HepG2 (cell line): Measurements from ENCODE around the gene ALK. TPM values are rescaled to one million over a fixed set of nuclear protein-coding genes. Genes with fewer than 3 reads are reported as not detected.

Experiments used
- ATAC-seq: fragments of 200-7000 bp; cut with Tn5 transposase; 3 replicates; pipeline ENCODE4 v1.9.1; 2020; ENCODE audit warnings: mild to moderate bottlenecking, moderate library complexity
- BruUV-seq: library from RNA; stranded (reverse); fragments of 400-500 nt; replicated peaks from 2 replicates; lab custom pipeline; 2021; lab: Mats Ljungman, UMichigan
- CTCF ChIA-PET: fragments of 300-600 bp; formaldehyde crosslinking; extraction: SDS; loops from one replicate; lab custom pipeline; 2021; ENCODE audit warnings: low total read pairs, inconsistent platforms, low intra/inter-chr PET ratio; lab: Yijun Ruan, JAX
- POLR2A ChIA-PET: fragments of 350-600 bp; sonication (Branson Sonifier 250); formaldehyde crosslinking; loops from one replicate; lab custom pipeline; 2020; ENCODE audit warnings: antibody characterized with exemption, inconsistent platforms; lab: Yijun Ruan, JAX
- DNase-seq: peaks from one replicate; pipeline ENCODE4 v3.0.0-alpha.2; 2015; ENCODE audit warnings: low spot score
- FAIRE-seq: peaks from 3 replicates; lab custom pipeline; 2011; peaks lifted over from hg19 to GRCh38; lab: Jason Lieb, UNC
- H2AFZ ChIP-seq: one replicate; pipeline ENCODE4 v1.6.1; 2011; ENCODE audit warnings: low read length, inconsistent platforms
- H3K27ac ChIP-seq: fragments of 300-600 bp; 3 replicates; pipeline ENCODE4 v1.8.0; 2011; ENCODE audit warnings: mixed run types, mild to moderate bottlenecking, mixed read lengths, low read length, inconsistent platforms; ENCODE audit not compliant: insufficient read depth; ENCODE audit errors: extremely low read length
- H3K27me3 ChIP-seq, 2 experiments: fragments of 200-600 bp in 1 of 2; 2 replicates in 1 of 2; 3 replicates in 1 of 2; pipeline versions ENCODE4 v1.6.0 to v1.8.0; 2011; ENCODE audit warnings: low read length in 2 of 2, mild to moderate bottlenecking in 2 of 2, moderate library complexity in 2 of 2, inconsistent platforms in 1 of 2; ENCODE audit not compliant: insufficient read depth in 2 of 2, control insufficient read depth in 1 of 2
- H3K36me3 ChIP-seq, 2 experiments: fragments of 200-600 bp in 1 of 2; replicated peaks in 1 of 2; 2 replicates in 1 of 2; 3 replicates in 1 of 2; pipeline versions ENCODE4 v1.5.1 to v1.8.0; 2011; ENCODE audit warnings: low read length in 2 of 2, inconsistent platforms in 1 of 2; ENCODE audit not compliant: insufficient read depth in 2 of 2, control insufficient read depth in 1 of 2
- H3K4me1 ChIP-seq: 2 replicates; pipeline ENCODE4 v1.5.1; 2012; ENCODE audit warnings: low read length, inconsistent platforms; ENCODE audit not compliant: insufficient read depth
- H3K4me2 ChIP-seq: 2 replicates; pipeline ENCODE4 v1.6.0; 2011; ENCODE audit warnings: low read depth, low read length, inconsistent platforms
- H3K4me3 ChIP-seq, 3 experiments: fragments of 200-600 bp in 1 of 3; sonication (generic), shearing (Covaris generic) in 1 of 3; replicated peaks in 1 of 3; 2 replicates each; pipeline ENCODE4 v1.5.1; 2011 to 2016; ENCODE audit warnings: low read length in 3 of 3, inconsistent platforms in 2 of 3, low read depth in 2 of 3, mild to moderate bottlenecking in 2 of 3, control low read depth in 1 of 3, mixed read lengths in 1 of 3; ENCODE audit not compliant: insufficient read depth in 1 of 3
- H3K79me2 ChIP-seq: one replicate; pipeline ENCODE4 v1.6.1; 2011; ENCODE audit warnings: low read length, inconsistent platforms; ENCODE audit not compliant: insufficient read depth
- H3K9ac ChIP-seq: 2 replicates; pipeline ENCODE4 v1.6.0; 2011; ENCODE audit warnings: mild to moderate bottlenecking, low read depth, low read length, inconsistent platforms; ENCODE audit not compliant: insufficient read depth
- H3K9me3 ChIP-seq: 2 replicates; pipeline ENCODE4 v1.5.1; 2012; ENCODE audit warnings: mild to moderate bottlenecking, low read length
- H4K20me1 ChIP-seq: 2 replicates; pipeline ENCODE4 v1.6.0; 2011; ENCODE audit warnings: inconsistent platforms, mild to moderate bottlenecking, low read length, moderate library complexity; ENCODE audit not compliant: insufficient read depth
- AKAP8 ChIP-seq: sonication (generic); formaldehyde crosslinking; IDR thresholded peaks from 2 replicates; pipeline ENCODE4 v1.5.1; 2020; ENCODE audit warnings: mild to moderate bottlenecking, missing genetic modification reagents
- ELK4 ChIP-seq: sonication (generic); formaldehyde crosslinking; IDR thresholded peaks from 2 replicates; pipeline ENCODE4 v1.9.0; 2021; ENCODE audit warnings: missing genetic modification reagents, borderline replicate concordance
- MXI1 ChIP-seq: IDR thresholded peaks from 3 replicates; pipeline ENCODE4 v1.6.1; 2012; ENCODE audit warnings: low read depth, low read length, inconsistent platforms, borderline replicate concordance
- NAIF1 ChIP-seq: sonication (generic); formaldehyde crosslinking; IDR thresholded peaks from 2 replicates; pipeline ENCODE4 v1.5.0; 2020; ENCODE audit warnings: mild to moderate bottlenecking, missing genetic modification reagents, borderline replicate concordance
- NR0B2 ChIP-seq: sonication (generic); formaldehyde crosslinking; IDR thresholded peaks from 2 replicates; pipeline ENCODE4 v1.4.0; 2020; ENCODE audit warnings: mild to moderate bottlenecking, missing genetic modification reagents
- PATZ1 ChIP-seq: sonication (generic); formaldehyde crosslinking; IDR thresholded peaks from 2 replicates; pipeline ENCODE4 v1.4.0; 2020; ENCODE audit warnings: missing genetic modification reagents
- SP2 ChIP-seq: sonication (generic); formaldehyde crosslinking; IDR thresholded peaks from 2 replicates; pipeline ENCODE4 v1.5.1; 2020; ENCODE audit warnings: mild to moderate bottlenecking, missing genetic modification reagents
- ZBTB33 ChIP-seq: sonication (generic); formaldehyde crosslinking; IDR thresholded peaks from 2 replicates; pipeline ENCODE4 v1.4.0; 2020; ENCODE audit warnings: missing genetic modification reagents
- ZBTB38 ChIP-seq: sonication (generic); formaldehyde crosslinking; IDR thresholded peaks from 2 replicates; pipeline ENCODE4 v1.5.1; 2020; ENCODE audit warnings: mild to moderate bottlenecking, missing genetic modification reagents
- ZBTB7A ChIP-seq: sonication (generic); formaldehyde crosslinking; IDR thresholded peaks from 2 replicates; pipeline ENCODE4 v1.8.0; 2022; ENCODE audit warnings: mild to moderate bottlenecking, missing genetic modification reagents
- ZNF20 ChIP-seq: sonication (generic); formaldehyde crosslinking; IDR thresholded peaks from 2 replicates; pipeline ENCODE4 v1.4.0; 2020; ENCODE audit warnings: mild to moderate bottlenecking, moderate library complexity, missing genetic modification reagents
- ZNF225 ChIP-seq: sonication (generic); formaldehyde crosslinking; IDR thresholded peaks from 2 replicates; pipeline ENCODE4 v1.4.0; 2020; ENCODE audit warnings: mild to moderate bottlenecking, missing genetic modification reagents
- ZNF281 ChIP-seq: sonication (generic); formaldehyde crosslinking; IDR thresholded peaks from 2 replicates; pipeline ENCODE4 v1.4.0; 2020; ENCODE audit warnings: missing genetic modification reagents, borderline replicate concordance
- WGBS: methylation state at CpG from one replicate; pipeline ENCODE4 v1.1.6; 2017; ENCODE audit warnings: low lambda C conversion rate; 5-methylcytosine and 5-hydroxymethylcytosine counted together
- in situ Hi-C: cut with HindIII; loops from 2 replicates; pipeline ENCODE4 v1.10.0; 2017; ENCODE audit warnings: low pct_unique_long_range_greater_than_20kb; ENCODE audit not compliant: extremely low pct_ligation_motif_present
- intact Hi-C: fragments of 100-400 bp; cut with micrococcal nuclease; formaldehyde crosslinking; loops from one replicate; pipeline ENCODE4 v1.10.0; 2022; ENCODE audit not compliant: unreplicated experiment
- polyA plus RNA-seq, 8 experiments: library from polyadenylated mRNA; depleted of rRNA in 3 of 8; stranded (reverse) in 7 of 8; unstranded in 1 of 8; fragments of >200 nt; fragmentation: Illumina TruSeq in 4 of 8; extraction: Trizol in 4 of 8; gene quantifications; 2 replicates each; pipeline versions ENCODE4 v1.2.1 to v1.2.3, GENCODE V29; 2011 to 2016; ENCODE audit warnings: low read depth in 4 of 8, missing spikeins in 1 of 8, mixed read lengths in 1 of 8; ENCODE audit not compliant: insufficient read depth in 1 of 8
- total RNA-seq, 5 experiments: library from RNA; depleted of rRNA; stranded (reverse); fragments of >200 nt; fragmentation: Illumina TruSeq; extraction: Trizol; gene quantifications; 2 replicates each; pipeline ENCODE4 v1.2.3, GENCODE V29; 2016; ENCODE audit warnings: low read depth in 1 of 5

The ALK gene
- total and polyA plus RNA-seq, 2 of the 13 experiments (the other 11 are each of a cell fraction or from before 2014, with no cell fraction given): not detected

GRCh38 chr2:29377788-29378187 is 543.6 kb downstream of the ALK start:
- no peaks in the 10 kb centered on the region for H3K9me3 ChIP-seq
- no TSS peak for BruUV-seq
- 0% methylated on average over 1 of the region's 1 CpG for WGBS
- H3K4me3 ChIP-seq: no peak overlapping the region
- ChIA-PET CTCF (no interaction called here), POLR2A (no interaction called here)
- FAIRE-seq: no peak
- H3K79me2 ChIP-seq: no peaks in the 10 kb centered on the region
- ATAC-seq: no peak
- intact Hi-C loops (no loop called here), in situ Hi-C loops (no loop called here)
- H4K20me1 ChIP-seq: no peaks in the 10 kb centered on the region
- H3K27me3 ChIP-seq: no peaks in the 10 kb centered on the region
- H2AFZ ChIP-seq: no peak overlapping the region
- H3K4me2 ChIP-seq: no peak overlapping the region
- no peaks in the 10 kb centered on the region for H3K36me3 ChIP-seq
- no peak for DNase-seq
- H3K4me1 ChIP-seq: no peaks in the 10 kb centered on the region
- no peak for TF ChIP-seq NR0B2
- TF ChIP-seq ZBTB7A (CRISPR knock-in tag): no peak
- no peak for TF ChIP-seq AKAP8 (CRISPR knock-in tag)
- TF ChIP-seq ZNF20 (CRISPR knock-in tag): no peak
- TF ChIP-seq ZNF225 (CRISPR knock-in tag): no peak
- TF ChIP-seq ZBTB38 (CRISPR knock-in tag): no peak
- no peak for TF ChIP-seq SP2 (CRISPR knock-in tag)
- TF ChIP-seq ELK4 (CRISPR knock-in tag): no peak
- TF ChIP-seq PATZ1 (CRISPR knock-in tag): no peak
- TF ChIP-seq ZBTB33 (CRISPR knock-in tag): no peak
- TF ChIP-seq NAIF1: no peak
- TF ChIP-seq ZNF281 (CRISPR knock-in tag): no peak
- no peak for TF ChIP-seq MXI1
- TF ChIP-seq, all 625 proteins: peak for 0
- Histone ChIP-seq H3K9ac (no peak overlapping the region), H3K27ac (no peak overlapping the region)
